HEK293 (cell line): ENCODE results near the gene MRPL34.

Experiments
- CTCF ChIA-PET: fragments of 350-600 bp; formaldehyde crosslinking; extraction: SDS; loops from one replicate; lab custom pipeline; 2021; ENCODE audit warnings: antibody characterized with exemption; lab: Yijun Ruan, JAX
- POLR2A ChIA-PET: fragments of 300-600 bp; formaldehyde crosslinking; extraction: SDS; loops from one replicate; lab custom pipeline; 2020; ENCODE audit warnings: antibody characterized with exemption, inconsistent platforms; lab: Yijun Ruan, JAX
- H3K27ac ChIP-seq: fragments of 200-500 bp; sonication (Bioruptor generic); 2 replicates; pipeline ENCODE4 v1.5.1; 2014; ENCODE audit warnings: low read depth, low read length, control low read depth, inconsistent platforms; ENCODE audit errors: extremely low read depth
- H3K36me3 ChIP-seq, 2 experiments: fragments of 200-500 bp in 1 of 2; sonication (Bioruptor generic) in 1 of 2; 1 replicate in 1 of 2; 2 replicates in 1 of 2; pipeline ENCODE4 v1.5.1; 2014 to 2017; ENCODE audit warnings: inconsistent platforms in 2 of 2, low read length in 2 of 2; ENCODE audit not compliant: control insufficient read depth in 2 of 2, insufficient read depth in 1 of 2
- H3K4me1 ChIP-seq: fragments of 200-500 bp; sonication (Bioruptor generic); 2 replicates; pipeline ENCODE4 v1.5.1; 2014; ENCODE audit warnings: mild to moderate bottlenecking, low read length, inconsistent platforms; ENCODE audit not compliant: control insufficient read depth, insufficient read depth
- H3K4me3 ChIP-seq: 2 replicates; pipeline ENCODE4 v1.5.1; 2011; ENCODE audit warnings: low read depth, mild to moderate bottlenecking, control low read depth, low read length, moderate library complexity
- H3K9me3 ChIP-seq: fragments of 200-500 bp; sonication (Bioruptor generic); 2 replicates; pipeline ENCODE4 v1.5.1; 2014; ENCODE audit warnings: low read depth, low read length, inconsistent platforms; ENCODE audit not compliant: control insufficient read depth, insufficient read depth
- FEZF1 ChIP-seq: fragments of 450-650 bp; formaldehyde crosslinking; IDR thresholded peaks from 2 replicates; pipeline ENCODE4 v1.5.1; 2016; ENCODE audit warnings: missing biosample characterization, missing genetic modification characterization
- GLIS2 ChIP-seq: fragments of 450-650 bp; formaldehyde crosslinking; IDR thresholded peaks from 2 replicates; pipeline ENCODE4 v1.5.1; 2016; ENCODE audit warnings: missing biosample characterization, missing genetic modification characterization
- KLF8 ChIP-seq: fragments of 450-650 bp; formaldehyde crosslinking; IDR thresholded peaks from 2 replicates; pipeline ENCODE4 v1.5.1; 2016; ENCODE audit warnings: missing biosample characterization, missing genetic modification characterization
- SP2 ChIP-seq: fragments of 450-650 bp; formaldehyde crosslinking; IDR thresholded peaks from 2 replicates; pipeline ENCODE4 v1.5.1; 2016; ENCODE audit warnings: missing biosample characterization, missing genetic modification characterization
- SP3 ChIP-seq: fragments of 450-650 bp; formaldehyde crosslinking; IDR thresholded peaks from 2 replicates; pipeline ENCODE4 v1.5.1; 2016; ENCODE audit warnings: missing biosample characterization, missing genetic modification characterization
- ZBTB17 ChIP-seq: fragments of 450-650 bp; formaldehyde crosslinking; IDR thresholded peaks from 2 replicates; pipeline ENCODE4 v1.5.1; 2016; ENCODE audit warnings: missing biosample characterization, missing genetic modification characterization
- ZBTB7A ChIP-seq: fragments of 450-650 bp; formaldehyde crosslinking; IDR thresholded peaks from 2 replicates; pipeline ENCODE4 v1.5.1; 2016; ENCODE audit warnings: low read depth, missing biosample characterization, missing genetic modification characterization
- ZFHX2 ChIP-seq: fragments of 450-650 bp; formaldehyde crosslinking; conservative IDR thresholded peaks from 2 replicates; pipeline ENCODE4 v1.5.1; 2016; ENCODE audit warnings: missing biosample characterization, missing genetic modification characterization
- ZNF155 ChIP-seq: fragments of 450-650 bp; formaldehyde crosslinking; IDR thresholded peaks from 2 replicates; pipeline ENCODE4 v1.5.1; 2016; ENCODE audit warnings: missing biosample characterization, missing genetic modification characterization
- ZNF214 ChIP-seq: fragments of 450-650 bp; formaldehyde crosslinking; IDR thresholded peaks from 2 replicates; pipeline ENCODE4 v1.5.1; 2017; ENCODE audit warnings: missing biosample characterization, mild to moderate bottlenecking, missing genetic modification characterization, borderline replicate concordance
- ZNF248 ChIP-seq: fragments of 450-650 bp; formaldehyde crosslinking; IDR thresholded peaks from 2 replicates; pipeline ENCODE4 v1.5.1; 2017; ENCODE audit warnings: missing biosample characterization, missing genetic modification characterization
- ZNF302 ChIP-seq: fragments of 450-650 bp; formaldehyde crosslinking; IDR thresholded peaks from 2 replicates; pipeline ENCODE4 v1.5.1; 2016; ENCODE audit warnings: missing biosample characterization, missing genetic modification characterization, low read depth
- ZNF341 ChIP-seq: fragments of 450-650 bp; formaldehyde crosslinking; IDR thresholded peaks from 2 replicates; pipeline ENCODE4; 2016; ENCODE audit warnings: low read depth, missing biosample characterization, missing genetic modification characterization
- ZNF366 ChIP-seq: fragments of 450-650 bp; formaldehyde crosslinking; conservative IDR thresholded peaks from 2 replicates; pipeline ENCODE4 v1.5.1; 2016; ENCODE audit warnings: missing biosample characterization, missing genetic modification characterization
- ZNF76 ChIP-seq: fragments of 450-650 bp; formaldehyde crosslinking; IDR thresholded peaks from 2 replicates; pipeline ENCODE4; 2016; ENCODE audit warnings: low read depth, missing biosample characterization, missing genetic modification characterization, borderline replicate concordance
- ZNF843 ChIP-seq: fragments of 450-650 bp; formaldehyde crosslinking; IDR thresholded peaks from 2 replicates; pipeline ENCODE4 v1.5.1; 2016; ENCODE audit warnings: missing biosample characterization, missing genetic modification characterization
- ZSCAN16 ChIP-seq: fragments of 450-650 bp; formaldehyde crosslinking; IDR thresholded peaks from 2 replicates; pipeline ENCODE4 v1.5.1; 2016; ENCODE audit warnings: missing biosample characterization, missing genetic modification characterization
- TF ChIP-seq, protein P1 (sequence below): fragments of 450-650 bp; formaldehyde crosslinking; IDR thresholded peaks from 2 replicates; pipeline ENCODE4 v1.5.1; 2016; ENCODE audit warnings: missing biosample characterization, missing genetic modification characterization
- TF ChIP-seq, protein P2 (sequence below): fragments of 450-650 bp; formaldehyde crosslinking; IDR thresholded peaks from 2 replicates; pipeline ENCODE4 v1.5.1; 2017; ENCODE audit warnings: missing biosample characterization, missing genetic modification characterization
- TF ChIP-seq, protein P3 (sequence below): fragments of 450-650 bp; formaldehyde crosslinking; IDR thresholded peaks from 2 replicates; pipeline ENCODE4 v1.5.1; 2016; ENCODE audit warnings: missing biosample characterization, missing genetic modification characterization
- TF ChIP-seq, protein P4 (sequence below): fragments of 450-650 bp; formaldehyde crosslinking; conservative IDR thresholded peaks from 2 replicates; pipeline ENCODE4 v1.5.1; 2016; ENCODE audit warnings: low read depth, missing biosample characterization, missing genetic modification characterization

MRPL34 gene

DNA sequence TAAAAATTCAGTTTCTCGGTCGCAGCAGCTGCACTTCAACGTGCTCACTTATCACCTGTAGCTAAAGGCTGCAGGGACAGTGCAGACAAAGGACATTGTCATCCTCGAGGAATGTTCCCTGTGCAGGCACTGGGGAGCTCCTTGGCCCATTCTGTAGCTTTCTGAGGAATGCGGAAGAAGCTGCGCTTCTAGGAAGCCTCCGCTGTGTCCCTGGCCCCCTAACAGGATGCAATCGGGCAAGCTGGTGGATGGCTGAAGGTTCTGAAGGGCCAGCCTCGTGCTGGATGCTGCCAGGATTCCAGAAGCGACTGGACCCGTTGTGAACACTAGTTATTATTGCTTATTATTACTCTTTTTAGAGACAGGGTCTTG is 20.9 kb downstream of the MRPL34 start:
- Histone ChIP-seq H3K27ac (no peak overlapping the region), H3K36me3 (peaks cover 0 to 20% of the 10 kb centered on the region in 2 experiments; a peak in 2 of 3 replicates), H3K4me3 (no peak overlapping the region), H3K9me3 (no peaks in the 10 kb centered on the region), H3K4me1 (no peaks in the 10 kb centered on the region)
- TF ChIP-seq ZNF155 (tag by site-specific recombination) (no peak), ZNF843 (no peak), ZNF302 (tag by site-specific recombination) (no peak), ZNF76 (tag by site-specific recombination) (no peak)
- CTCF ChIA-PET, result interaction anchor here (0.8 kb wide), 1 partner anchor 60 kb away, joined by 3 read pairs; no protein-coding TSS in a partner anchor
- POLR2A ChIA-PET, result no interaction called here

DNA sequence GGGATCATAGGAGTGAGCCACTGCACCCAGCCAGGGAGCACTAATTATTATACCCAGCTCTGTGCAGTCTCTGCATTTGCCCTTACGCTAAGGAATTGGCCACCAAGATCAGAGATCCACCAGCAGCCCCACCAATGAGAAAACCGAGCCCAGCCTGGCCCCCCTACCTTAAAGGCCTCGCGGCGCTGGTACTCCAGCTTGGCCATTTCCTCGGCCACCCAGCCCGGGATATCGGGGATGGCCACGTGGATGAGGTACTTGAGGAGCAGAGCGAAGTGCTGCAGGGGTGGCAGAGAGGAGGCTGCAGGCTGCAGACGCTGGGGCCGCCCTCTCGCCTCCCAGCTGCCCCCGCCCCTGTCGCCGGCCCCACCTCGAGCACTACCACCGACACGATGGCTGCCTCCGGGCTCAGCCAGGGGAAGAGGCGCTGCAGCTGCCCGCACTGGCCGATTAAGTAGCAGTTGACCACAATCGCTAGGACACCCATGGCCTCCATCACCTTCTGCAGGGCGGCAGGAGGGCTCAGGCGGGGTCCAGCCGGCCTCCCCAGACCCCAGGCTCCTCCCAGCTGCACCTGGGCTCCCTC is 21.5 kb downstream of the MRPL34 start:
- TF ChIP-seq, protein P1, sequence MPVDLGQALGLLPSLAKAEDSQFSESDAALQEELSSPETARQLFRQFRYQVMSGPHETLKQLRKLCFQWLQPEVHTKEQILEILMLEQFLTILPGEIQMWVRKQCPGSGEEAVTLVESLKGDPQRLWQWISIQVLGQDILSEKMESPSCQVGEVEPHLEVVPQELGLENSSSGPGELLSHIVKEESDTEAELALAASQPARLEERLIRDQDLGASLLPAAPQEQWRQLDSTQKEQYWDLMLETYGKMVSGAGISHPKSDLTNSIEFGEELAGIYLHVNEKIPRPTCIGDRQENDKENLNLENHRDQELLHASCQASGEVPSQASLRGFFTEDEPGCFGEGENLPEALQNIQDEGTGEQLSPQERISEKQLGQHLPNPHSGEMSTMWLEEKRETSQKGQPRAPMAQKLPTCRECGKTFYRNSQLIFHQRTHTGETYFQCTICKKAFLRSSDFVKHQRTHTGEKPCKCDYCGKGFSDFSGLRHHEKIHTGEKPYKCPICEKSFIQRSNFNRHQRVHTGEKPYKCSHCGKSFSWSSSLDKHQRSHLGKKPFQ (tag by site-specific recombination), result no peak
- TF ChIP-seq GLIS2 (tag by site-specific recombination) (0 out of 2 replicates have a peak, but pooled peaks have one; percentile 16), ZSCAN16 (tag by site-specific recombination) (no peak), ZBTB17 (no peak), ZNF341 (tag by site-specific recombination) (no peak)
- TF ChIP-seq, protein P2, sequence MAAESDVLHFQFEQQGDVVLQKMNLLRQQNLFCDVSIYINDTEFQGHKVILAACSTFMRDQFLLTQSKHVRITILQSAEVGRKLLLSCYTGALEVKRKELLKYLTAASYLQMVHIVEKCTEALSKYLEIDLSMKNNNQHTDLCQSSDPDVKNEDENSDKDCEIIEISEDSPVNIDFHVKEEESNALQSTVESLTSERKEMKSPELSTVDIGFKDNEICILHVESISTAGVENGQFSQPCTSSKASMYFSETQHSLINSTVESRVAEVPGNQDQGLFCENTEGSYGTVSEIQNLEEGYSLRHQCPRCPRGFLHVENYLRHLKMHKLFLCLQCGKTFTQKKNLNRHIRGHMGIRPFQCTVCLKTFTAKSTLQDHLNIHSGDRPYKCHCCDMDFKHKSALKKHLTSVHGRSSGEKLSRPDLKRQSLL (tag by site-specific recombination), result 0 out of 2 replicates have a peak, but pooled peaks have one; percentile 8
- ChIA-PET POLR2A (interaction anchor here (2.0 to 2.6 kb wide), 2 partner anchors 9 to 18 kb away, joined by 8 to 13 read pairs; partner anchors contain the start of gene DDA1), CTCF (interaction anchor here (0.8 kb wide), 1 partner anchor 60 kb away, joined by 3 read pairs; no protein-coding TSS in a partner anchor)
- H3K27ac ChIP-seq, result no peak overlapping the region
- no peaks in the 10 kb centered on the region for H3K9me3 ChIP-seq
- no peaks in the 10 kb centered on the region for H3K4me1 ChIP-seq
- peaks cover 0 to 15% of the 10 kb centered on the region in 2 experiments; a peak in 2 of 3 replicates for H3K36me3 ChIP-seq
- H3K4me3 ChIP-seq, result no peak overlapping the region

DNA sequence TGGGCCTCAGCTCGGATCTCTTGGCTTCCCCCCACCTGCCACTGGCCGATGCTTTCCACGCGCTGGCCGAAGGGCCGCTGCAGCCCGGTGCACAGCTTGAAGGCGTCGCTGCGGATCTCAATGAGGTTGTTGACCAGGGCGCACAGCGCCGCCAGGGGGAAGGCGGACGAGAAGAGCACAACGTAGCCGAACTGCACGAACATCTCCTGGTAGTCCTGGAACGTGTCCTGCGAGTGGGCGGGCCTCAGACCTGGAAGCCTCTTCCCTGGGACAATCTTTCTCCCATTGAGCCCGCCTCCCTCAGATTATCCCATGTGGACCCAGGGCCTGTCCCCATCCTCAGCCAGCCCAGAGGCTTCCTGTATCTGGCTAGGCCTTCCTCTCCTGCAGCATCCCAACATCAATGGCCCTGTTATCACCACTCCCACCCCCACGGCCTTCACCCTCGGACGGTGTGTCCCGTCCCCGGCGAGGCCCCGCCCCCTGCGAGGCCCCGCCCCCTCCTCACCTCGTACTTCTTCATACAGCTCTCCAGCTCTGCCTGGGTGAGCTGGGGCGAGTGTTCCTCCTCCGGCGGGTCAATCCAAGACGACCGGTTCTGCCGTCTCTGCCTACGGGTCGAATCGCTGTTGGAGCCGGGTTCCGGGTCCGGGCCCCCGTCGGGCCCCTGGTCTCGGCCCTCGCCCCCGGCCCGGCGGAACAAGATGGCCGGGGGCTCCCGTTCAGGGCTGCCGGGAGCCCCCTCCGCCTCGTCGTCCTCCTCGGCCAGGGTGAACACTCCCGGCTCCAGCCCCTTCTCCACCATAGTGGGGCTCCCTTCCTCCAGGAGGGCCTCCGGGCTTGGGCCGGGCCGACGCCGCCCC is 22.2 kb downstream of the MRPL34 start:
- H3K9me3 ChIP-seq, result no peaks in the 10 kb centered on the region
- H3K27ac ChIP-seq, result peak overlapping the region; percentile 53; the same call in 1 of the 2 replicates
- peaks cover 0 to 16% of the 10 kb centered on the region in 2 experiments; a peak in 2 of 3 replicates for H3K36me3 ChIP-seq
- no peaks in the 10 kb centered on the region for H3K4me1 ChIP-seq
- ChIA-PET CTCF (no interaction called here), POLR2A (interaction anchor here (0.6 to 2.6 kb wide), 5 partner anchors 10 to 1838 kb away, joined by 3 to 13 read pairs (median 5); partner anchors contain the start of genes DDA1 and MRPL34)
- H3K4me3 ChIP-seq, result peak overlapping the region; percentile 28
- TF ChIP-seq ZNF248 (tag by site-specific recombination) (no peak), SP2 (tag by site-specific recombination) (peak; percentile 79), SP3 (tag by site-specific recombination) (peak; percentile 69), KLF8 (tag by site-specific recombination) (peak; percentile 32; the same call in 1 of the 2 replicates), ZNF366 (no peak), ZFHX2 (no peak), ZBTB17 (peak; percentile 68), ZNF214 (tag by site-specific recombination) (no peak), FEZF1 (tag by site-specific recombination) (no peak), ZBTB7A (tag by site-specific recombination) (no peak)
- TF ChIP-seq, protein P3, sequence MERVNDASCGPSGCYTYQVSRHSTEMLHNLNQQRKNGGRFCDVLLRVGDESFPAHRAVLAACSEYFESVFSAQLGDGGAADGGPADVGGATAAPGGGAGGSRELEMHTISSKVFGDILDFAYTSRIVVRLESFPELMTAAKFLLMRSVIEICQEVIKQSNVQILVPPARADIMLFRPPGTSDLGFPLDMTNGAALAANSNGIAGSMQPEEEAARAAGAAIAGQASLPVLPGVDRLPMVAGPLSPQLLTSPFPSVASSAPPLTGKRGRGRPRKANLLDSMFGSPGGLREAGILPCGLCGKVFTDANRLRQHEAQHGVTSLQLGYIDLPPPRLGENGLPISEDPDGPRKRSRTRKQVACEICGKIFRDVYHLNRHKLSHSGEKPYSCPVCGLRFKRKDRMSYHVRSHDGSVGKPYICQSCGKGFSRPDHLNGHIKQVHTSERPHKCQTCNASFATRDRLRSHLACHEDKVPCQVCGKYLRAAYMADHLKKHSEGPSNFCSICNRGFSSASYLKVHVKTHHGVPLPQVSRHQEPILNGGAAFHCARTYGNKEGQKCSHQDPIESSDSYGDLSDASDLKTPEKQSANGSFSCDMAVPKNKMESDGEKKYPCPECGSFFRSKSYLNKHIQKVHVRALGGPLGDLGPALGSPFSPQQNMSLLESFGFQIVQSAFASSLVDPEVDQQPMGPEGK, result peak; percentile 56
- TF ChIP-seq, protein P4, sequence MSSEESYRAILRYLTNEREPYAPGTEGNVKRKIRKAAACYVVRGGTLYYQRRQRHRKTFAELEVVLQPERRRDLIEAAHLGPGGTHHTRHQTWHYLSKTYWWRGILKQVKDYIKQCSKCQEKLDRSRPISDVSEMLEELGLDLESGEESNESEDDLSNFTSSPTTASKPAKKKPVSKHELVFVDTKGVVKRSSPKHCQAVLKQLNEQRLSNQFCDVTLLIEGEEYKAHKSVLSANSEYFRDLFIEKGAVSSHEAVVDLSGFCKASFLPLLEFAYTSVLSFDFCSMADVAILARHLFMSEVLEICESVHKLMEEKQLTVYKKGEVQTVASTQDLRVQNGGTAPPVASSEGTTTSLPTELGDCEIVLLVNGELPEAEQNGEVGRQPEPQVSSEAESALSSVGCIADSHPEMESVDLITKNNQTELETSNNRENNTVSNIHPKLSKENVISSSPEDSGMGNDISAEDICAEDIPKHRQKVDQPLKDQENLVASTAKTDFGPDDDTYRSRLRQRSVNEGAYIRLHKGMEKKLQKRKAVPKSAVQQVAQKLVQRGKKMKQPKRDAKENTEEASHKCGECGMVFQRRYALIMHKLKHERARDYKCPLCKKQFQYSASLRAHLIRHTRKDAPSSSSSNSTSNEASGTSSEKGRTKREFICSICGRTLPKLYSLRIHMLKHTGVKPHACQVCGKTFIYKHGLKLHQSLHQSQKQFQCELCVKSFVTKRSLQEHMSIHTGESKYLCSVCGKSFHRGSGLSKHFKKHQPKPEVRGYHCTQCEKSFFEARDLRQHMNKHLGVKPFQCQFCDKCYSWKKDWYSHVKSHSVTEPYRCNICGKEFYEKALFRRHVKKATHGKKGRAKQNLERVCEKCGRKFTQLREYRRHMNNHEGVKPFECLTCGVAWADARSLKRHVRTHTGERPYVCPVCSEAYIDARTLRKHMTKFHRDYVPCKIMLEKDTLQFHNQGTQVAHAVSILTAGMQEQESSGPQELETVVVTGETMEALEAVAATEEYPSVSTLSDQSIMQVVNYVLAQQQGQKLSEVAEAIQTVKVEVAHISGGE (tag by site-specific recombination), result 0 out of 2 replicates have a peak, but pooled peaks have one; percentile 20
